H1 (cell line): ENCODE results near the gene UBAP1. TPM values are rescaled to one million over a fixed set of nuclear protein-coding genes. Genes with fewer than 3 reads are reported as not detected.

Source experiments
- CTCF ChIA-PET: fragments of 300-600 bp; sonication (Branson Sonifier 250); formaldehyde crosslinking; loops from one replicate; lab custom pipeline; 2021; ENCODE audit not compliant: partially characterized antibody; lab: Charles Lee
- POLR2A ChIA-PET: fragments of 300-600 bp; sonication (Branson Sonifier 250); formaldehyde crosslinking; loops from one replicate; lab custom pipeline; 2021; ENCODE audit warnings: inconsistent platforms; ENCODE audit not compliant: partially characterized antibody; lab: Charles Lee
- DNase-seq, 2 experiments: peaks; one replicate each; pipeline versions ENCODE4 v3.0.0 to v3.0.0-alpha.2; 2010 to 2022; ENCODE audit warnings: low spot score in 2 of 2, low read depth in 1 of 2, mixed read lengths in 1 of 2
- FAIRE-seq: peaks from 2 replicates; lab custom pipeline; 2011; peaks lifted over from hg19 to GRCh38; lab: Jason Lieb, UNC
- H2AFZ ChIP-seq: 2 replicates; pipeline ENCODE4 v1.8.1; 2012; ENCODE audit warnings: low read length, inconsistent platforms
- H2AK5ac ChIP-seq: 2 replicates; pipeline ENCODE4 v1.6.1; 2013; ENCODE audit warnings: low read depth, low read length
- H2BK120ac ChIP-seq: replicated peaks from 2 replicates; pipeline ENCODE3; 2013; ENCODE audit warnings: low read depth, low read length, inconsistent platforms
- H2BK12ac ChIP-seq: 2 replicates; pipeline ENCODE4 v1.6.1; 2013; ENCODE audit warnings: low read depth, low read length
- H2BK15ac ChIP-seq: 2 replicates; pipeline ENCODE4 v1.6.1; 2013; ENCODE audit warnings: low read length
- H2BK20ac ChIP-seq: 2 replicates; pipeline ENCODE4 v1.6.1; 2013; ENCODE audit warnings: low read length
- H2BK5ac ChIP-seq: 2 replicates; pipeline ENCODE4 v1.6.1; 2013; ENCODE audit warnings: low read depth, low read length
- H3K14ac ChIP-seq: 2 replicates; pipeline ENCODE4 v1.6.1; 2013; ENCODE audit warnings: inconsistent platforms; ENCODE audit not compliant: insufficient read length
- H3K18ac ChIP-seq: 2 replicates; pipeline ENCODE4 v1.6.1; 2013; ENCODE audit warnings: low read length; ENCODE audit errors: extremely low read depth
- H3K23ac ChIP-seq: 2 replicates; pipeline ENCODE4 v1.6.1; 2013; ENCODE audit warnings: inconsistent platforms; ENCODE audit not compliant: insufficient read length
- H3K23me2 ChIP-seq: 2 replicates; pipeline ENCODE4 v1.6.1; 2013; ENCODE audit warnings: low read depth, low read length
- H3K27ac ChIP-seq: 2 replicates; pipeline ENCODE4 v1.6.1; 2011; ENCODE audit warnings: low read depth, low read length, inconsistent platforms
- H3K27me3 ChIP-seq, 4 experiments: replicated peaks in 1 of 4; 1 replicate in 1 of 4; 2 replicates in 3 of 4; pipeline versions ENCODE4 v1.6.1 to v1.8.1; 2011 to 2013; ENCODE audit warnings: low read length in 3 of 4, mild to moderate bottlenecking in 3 of 4, inconsistent platforms in 2 of 4, mixed read lengths in 2 of 4, moderate library complexity in 1 of 4; ENCODE audit not compliant: control insufficient read depth in 3 of 4, insufficient read depth in 3 of 4; ENCODE audit errors: extremely low read depth in 1 of 4
- H3K36me3 ChIP-seq, 4 experiments: 2 replicates each; pipeline versions ENCODE4 v1.6.1 to v1.8.1; 2011 to 2013; ENCODE audit warnings: mild to moderate bottlenecking in 4 of 4, low read length in 3 of 4, moderate library complexity in 2 of 4, control low read depth in 1 of 4, inconsistent platforms in 1 of 4; ENCODE audit not compliant: insufficient read depth in 4 of 4, control insufficient read depth in 2 of 4
- H3K4ac ChIP-seq: replicated peaks from 2 replicates; pipeline ENCODE3; 2013; ENCODE audit warnings: low read length, low read depth, mixed read lengths, inconsistent platforms; ENCODE audit not compliant: insufficient read length
- H3K4me1 ChIP-seq, 4 experiments: replicated peaks in 1 of 4; 1 replicate in 1 of 4; 2 replicates in 3 of 4; pipeline versions ENCODE4 v1.6.1 to v1.8.1; 2011 to 2013; ENCODE audit warnings: low read length in 3 of 4, inconsistent platforms in 2 of 4, mixed read lengths in 1 of 4; ENCODE audit not compliant: insufficient read depth in 4 of 4, control insufficient read depth in 3 of 4
- H3K4me2 ChIP-seq, 2 experiments: 2 replicates each; pipeline versions ENCODE4 v1.6.1 to v1.8.1; 2011 to 2013; ENCODE audit warnings: low read depth in 2 of 2, low read length in 2 of 2, control low read depth in 1 of 2, inconsistent platforms in 1 of 2, mild to moderate bottlenecking in 1 of 2; ENCODE audit not compliant: insufficient read depth in 1 of 2
- H3K4me3 ChIP-seq, 4 experiments: fragments of 200-600, 300-600 bp in 1 of 4; sonication (generic), shearing (Covaris generic), sonication (Bioruptor Twin) in 1 of 4; 2 replicates each; pipeline versions ENCODE4 v1.5.1 to v1.8.1; 2011 to 2016; ENCODE audit warnings: low read length in 4 of 4, low read depth in 3 of 4, control low read depth in 2 of 4, inconsistent platforms in 2 of 4, mild to moderate bottlenecking in 2 of 4, mixed read lengths in 1 of 4, moderate library complexity in 1 of 4; ENCODE audit not compliant: insufficient read depth in 2 of 4; ENCODE audit errors: extremely low read depth in 1 of 4
- H3K56ac ChIP-seq: replicated peaks from 2 replicates; pipeline ENCODE3; 2013; ENCODE audit warnings: low read depth, mild to moderate bottlenecking, mixed read lengths, low read length, inconsistent platforms; ENCODE audit not compliant: insufficient read length
- H3K79me1 ChIP-seq: 2 replicates; pipeline ENCODE4 v1.6.1; 2013; ENCODE audit warnings: low read depth, low read length, control low read depth
- H3K79me2 ChIP-seq, 2 experiments: 2 replicates each; pipeline versions ENCODE4 v1.6.1 to v1.8.1; 2012 to 2013; ENCODE audit warnings: low read length in 2 of 2, mild to moderate bottlenecking in 2 of 2, inconsistent platforms in 1 of 2; ENCODE audit not compliant: insufficient read depth in 2 of 2, control insufficient read depth in 1 of 2
- H3K9ac ChIP-seq, 4 experiments: replicated peaks in 1 of 4; 1 replicate in 1 of 4; 2 replicates in 3 of 4; pipeline versions ENCODE4 v1.6.1 to v1.8.1; 2011 to 2013; ENCODE audit warnings: low read depth in 3 of 4, low read length in 3 of 4, control low read depth in 2 of 4, mild to moderate bottlenecking in 2 of 4, moderate library complexity in 2 of 4, inconsistent platforms in 1 of 4; ENCODE audit errors: extremely low read depth in 1 of 4
- H3K9me3 ChIP-seq, 2 experiments: 2 replicates each; pipeline versions ENCODE4 v1.6.1 to v1.8.1; 2012 to 2013; ENCODE audit warnings: mild to moderate bottlenecking in 2 of 2, moderate library complexity in 2 of 2, control low read depth in 1 of 2, inconsistent platforms in 1 of 2, low read depth in 1 of 2, low read length in 1 of 2, mixed read lengths in 1 of 2; ENCODE audit not compliant: insufficient read depth in 2 of 2
- H4K20me1 ChIP-seq, 2 experiments: replicated peaks in 1 of 2; 2 replicates each; pipeline versions ENCODE3 to v1.8.1; 2011 to 2013; ENCODE audit warnings: inconsistent platforms in 2 of 2, low read length in 2 of 2, mild to moderate bottlenecking in 1 of 2; ENCODE audit not compliant: insufficient read depth in 2 of 2, control insufficient read depth in 1 of 2
- H4K5ac ChIP-seq: 2 replicates; pipeline ENCODE4 v1.6.1; 2013; ENCODE audit warnings: low read length, low read depth, mixed read lengths, inconsistent platforms; ENCODE audit not compliant: insufficient read length
- H4K8ac ChIP-seq: 2 replicates; pipeline ENCODE4 v1.8.0; 2013; ENCODE audit warnings: mild to moderate bottlenecking, moderate library complexity, low read length, inconsistent platforms; ENCODE audit not compliant: insufficient read depth; ENCODE audit errors: extremely low read depth
- H4K91ac ChIP-seq: replicated peaks from 2 replicates; pipeline ENCODE3; 2013; ENCODE audit warnings: low read length, mixed read lengths, inconsistent platforms; ENCODE audit not compliant: insufficient read length
- CBX5 ChIP-seq: fragments of 300-800, 300-1000 bp; sonication (generic); IDR thresholded peaks from 2 replicates; pipeline ENCODE4 v1.7.1; 2016; ENCODE audit warnings: antibody characterized with exemption, low read length, low read depth
- RBBP5 ChIP-seq: IDR thresholded peaks from 2 replicates; pipeline ENCODE4 v1.7.1; 2012; ENCODE audit warnings: low read depth, mild to moderate bottlenecking, inconsistent platforms, low read length, moderate library complexity, borderline replicate concordance
- SAP30 ChIP-seq: fragments of 300-600 bp; sonication (generic); IDR thresholded peaks from 2 replicates; pipeline ENCODE4 v1.7.1; 2012; ENCODE audit warnings: low read length, moderate library complexity, mild to moderate bottlenecking, inconsistent platforms; ENCODE audit not compliant: insufficient read depth, insufficient replicate concordance
- WGBS, 2 experiments: shearing (Covaris generic) in 1 of 2; methylation state at CpG; one replicate each; pipeline versions ENCODE4 v1.1.6 to v1.1.7; 2013 to 2015; ENCODE audit warnings: low lambda C conversion rate in 2 of 2, mixed read lengths in 2 of 2, inconsistent platforms in 1 of 2, low coverage in 1 of 2, missing lambda C conversion rate in 1 of 2; ENCODE audit not compliant: insufficient replicate concordance in 2 of 2, insufficient coverage in 1 of 2, insufficient read length in 1 of 2; ENCODE audit errors: extremely low coverage in 1 of 2, missing lambda C conversion rate in 1 of 2; 5-methylcytosine and 5-hydroxymethylcytosine counted together
- polyA plus RNA-seq, 7 experiments: library from polyadenylated mRNA; depleted of rRNA in 3 of 7; stranded (reverse) in 5 of 7; unstranded in 2 of 7; fragments of >200 nt in 5 of 7; fragments of 200-250 nt in 2 of 7; gene quantifications; 1 replicate in 5 of 7; 2 replicates in 1 of 7; 4 replicates in 1 of 7; pipeline versions ENCODE4 v1.2.1 to v1.2.3, GENCODE V29; 2011 to 2013; ENCODE audit warnings: missing spikeins in 2 of 7, mixed read lengths in 2 of 7
- total RNA-seq: library from RNA; stranded (reverse); fragmentation: NEBNext Ultra II Directional; extraction: Animal tissue kit (Norgen Biotek cat#: 25700); gene quantifications from 2 replicates; pipeline ENCODE4 v1.2.1, GENCODE V29; 2021

UBAP1 gene
- total and polyA plus RNA-seq, 2 of the 8 experiments (the other 6 are each of a cell fraction or from before 2014, with no cell fraction given): 31.3 to 31.4 TPM

GRCh38 chr9:34140853-34141252 lies 38.0 kb upstream of the UBAP1 start:
- no peak overlapping the region for H3K14ac ChIP-seq
- H3K4ac ChIP-seq: no peak overlapping the region
- no peaks in the 10 kb centered on the region for H3K79me1 ChIP-seq
- H3K27ac ChIP-seq: no peak overlapping the region
- POLR2A ChIA-PET: no interaction called here
- H3K79me2 ChIP-seq: no peaks in the 10 kb centered on the region
- H3K56ac ChIP-seq: no peak overlapping the region
- H2BK15ac ChIP-seq: no peak overlapping the region
- no peak for TF ChIP-seq CBX5
- TF ChIP-seq RBBP5: no peak
- no peak for TF ChIP-seq SAP30
- H2BK20ac ChIP-seq: no peak overlapping the region
- no peak overlapping the region for H2BK120ac ChIP-seq
- H3K4me3 ChIP-seq: no peak overlapping the region
- H3K4me2 ChIP-seq: no peak overlapping the region
- H3K36me3 ChIP-seq: no peaks in the 10 kb centered on the region
- H3K23me2 ChIP-seq: no peaks in the 10 kb centered on the region
- H3K9me3 ChIP-seq: peaks cover 3 to 6% of the 10 kb centered on the region in 2 experiments; a peak in 1 of 4 replicates
- no peak for FAIRE-seq
- CTCF ChIA-PET: interaction anchor here (0.6 to 1.8 kb wide), 2 partner anchors 11 to 85 kb away, joined by 4 to 11 read pairs; no protein-coding TSS in a partner anchor
- H3K18ac ChIP-seq: no peak overlapping the region
- H4K91ac ChIP-seq: no peak overlapping the region
- no peak overlapping the region for H3K9ac ChIP-seq
- no peak overlapping the region for H2AFZ ChIP-seq
- no peak for DNase-seq
- H2AK5ac ChIP-seq: no peak overlapping the region
- no peak overlapping the region for H4K5ac ChIP-seq
- WGBS, 2 experiments: 84% methylated on average over 2 of the region's 2 CpGs; no CpG with 5 or more reads in 1 of the 2 experiments
- no peaks in the 10 kb centered on the region for H3K27me3 ChIP-seq
- H4K20me1 ChIP-seq: no peaks in the 10 kb centered on the region
- H4K8ac ChIP-seq: no peak overlapping the region
- no peak overlapping the region for H3K23ac ChIP-seq
- H3K4me1 ChIP-seq: no peaks in the 10 kb centered on the region
- no peak overlapping the region for H2BK12ac ChIP-seq
- H2BK5ac ChIP-seq: no peak overlapping the region
